Measurements from ENCODE around the gene GRK1.
"Not testable (repeated sequence)": the region's sequence is repeated elsewhere in the genome, so short reads cannot be mapped to it uniquely, and the experiment has no call there.

GRK1 gene

DNA sequence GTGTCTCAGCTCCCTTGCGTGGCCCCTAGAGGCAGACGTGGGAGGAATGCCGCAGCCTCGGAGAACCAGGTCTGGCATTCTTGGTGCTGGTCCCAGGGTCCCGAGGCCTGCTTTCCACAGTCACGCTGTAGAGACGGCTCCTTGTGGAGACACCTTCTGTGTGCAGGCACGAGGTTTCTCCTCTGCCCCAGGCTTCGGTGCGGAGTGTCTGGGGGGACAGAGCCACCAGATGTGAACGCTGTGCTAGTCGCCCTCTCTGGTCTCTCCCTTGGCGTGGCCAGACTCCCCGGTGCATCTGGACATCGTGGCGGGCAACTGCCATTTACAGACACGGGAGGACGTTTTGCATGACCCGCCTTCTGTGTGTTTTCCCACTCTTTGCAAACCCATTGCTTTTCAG lies 84.5 kb downstream of the GRK1 start:
- no peak for DNase-seq (ENCODE audit: insufficient read length, low spot score)

DNA sequence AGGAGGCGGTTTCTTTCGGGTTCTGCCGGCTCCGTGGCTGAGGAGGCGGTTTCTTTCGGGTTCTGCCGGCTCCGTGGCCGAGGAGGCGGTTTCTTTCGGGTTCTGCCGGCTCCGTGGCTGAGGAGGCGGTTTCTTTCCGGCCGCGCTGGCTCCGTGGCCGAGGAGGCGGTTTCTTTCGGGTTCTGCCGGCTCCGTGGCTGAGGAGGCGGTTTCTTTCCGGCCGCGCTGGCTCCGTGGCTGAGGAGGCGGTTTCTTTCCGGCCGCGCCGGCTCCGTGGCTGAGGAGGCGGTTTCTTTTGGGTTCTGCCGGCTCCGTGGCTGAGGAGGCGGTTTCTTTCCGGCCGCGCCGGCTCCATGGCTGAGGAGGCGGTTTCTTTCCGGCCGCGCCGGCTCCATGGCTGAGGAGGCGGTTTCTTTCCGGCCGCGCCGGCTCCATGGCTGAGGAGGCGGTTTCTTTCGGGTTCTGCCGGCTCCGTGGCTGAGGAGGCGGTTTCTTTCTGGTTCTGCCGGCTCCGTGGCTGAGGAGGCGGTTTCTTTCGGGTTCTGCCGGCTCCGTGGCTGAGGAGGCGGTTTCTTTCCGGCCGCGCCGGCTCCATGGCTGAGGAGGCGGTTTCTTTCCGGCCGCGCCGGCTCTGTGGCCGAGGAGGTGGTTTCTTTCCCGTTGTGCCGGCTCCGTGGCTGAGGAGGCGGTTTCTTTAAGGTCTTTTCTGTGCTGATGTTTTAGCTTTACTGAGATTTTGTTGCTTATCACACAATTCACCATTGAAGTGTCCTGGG lies 85.4 kb downstream of the GRK1 start:
- not testable (repeated sequence) for DNase-seq (ENCODE audit: insufficient read length, low spot score); FAIRE-seq

More for the DNA sequence above, 84.5 kb downstream of the GRK1 start:
- no peak for FAIRE-seq

- DNase-seq (ENCODE audit: insufficient read length, low spot score) (no peak), FAIRE-seq (no peak)
Measured at GRCh38 chr13:113753171-113753570, 86.2 kb downstream of the GRK1 start.

DNA sequence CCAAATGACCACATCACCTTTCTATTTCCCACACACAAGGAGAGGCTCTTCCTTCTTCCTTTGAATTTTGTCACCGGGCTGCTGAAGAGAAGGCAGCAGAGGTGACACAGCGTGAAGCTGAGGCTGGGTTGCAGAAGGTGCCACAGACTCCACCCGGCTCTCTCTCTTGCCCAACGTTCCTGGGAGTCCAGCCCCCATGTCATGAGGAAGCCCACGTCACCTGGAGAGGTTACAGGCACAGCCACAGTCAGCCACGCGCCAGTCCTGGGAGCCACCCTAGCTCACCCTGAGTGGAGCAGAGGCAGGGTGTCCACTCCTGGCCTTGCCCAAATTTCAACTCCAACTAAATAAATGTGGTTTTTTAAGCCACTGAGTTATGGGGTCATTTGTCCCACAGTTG lies 87.2 kb downstream of the GRK1 start:
- no peak for DNase-seq (ENCODE audit: insufficient read length, low spot score)
- FAIRE-seq = no peak

GRCh38 chr13:113754691-113755090 lies 87.7 kb downstream of the GRK1 start:
- no peak for FAIRE-seq

GRCh38 chr13:113756441-113757097 lies 89.5 kb downstream of the GRK1 start:
- DNase-seq (ENCODE audit: insufficient read length, low spot score) (no peak), FAIRE-seq (no peak)

More at GRCh38 chr13:113754691-113755090, 87.7 kb downstream of the GRK1 start:
- DNase-seq (ENCODE audit: insufficient read length, low spot score) = no peak

- DNase-seq (ENCODE audit: insufficient read length, low spot score) = peak; percentile 96
- FAIRE-seq = no peak
Measured at GRCh38 chr13:113758651-113759524, 91.9 kb downstream of the GRK1 start, which contains the start of gene TMEM255B. Gene TMEM255B, plus strand, starts transcription at chr13:113759226. Its CDS starts 44 bp downstream, at chr13:113759270.

GRCh38 chr13:113759525-113760137 lies 92.6 kb downstream of the GRK1 start:
- DNase-seq (ENCODE audit: insufficient read length, low spot score) (no peak), FAIRE-seq (no peak)

DNA sequence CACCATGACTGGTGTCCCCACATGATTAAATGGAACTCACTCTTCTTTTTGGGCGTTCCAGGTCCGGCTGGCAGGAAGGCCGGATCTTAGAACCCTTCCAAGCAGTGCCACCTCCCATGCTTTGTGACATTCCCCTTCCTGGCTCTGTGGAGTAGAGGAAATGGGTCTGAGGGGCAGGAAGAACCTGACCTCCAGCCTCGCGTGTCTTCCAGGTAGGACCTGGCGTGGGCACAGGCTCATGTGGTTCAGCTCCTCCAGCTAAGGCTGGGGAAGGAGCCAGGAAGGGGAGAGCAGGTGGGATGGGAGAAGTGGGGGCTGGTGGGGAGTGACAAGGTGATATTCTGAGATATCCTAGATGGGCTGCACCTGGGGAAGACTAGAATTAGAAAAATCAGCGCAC lies 94.1 kb downstream of the GRK1 start:
- FAIRE-seq = no peak
- DNase-seq (ENCODE audit: insufficient read length, low spot score) = no peak

DNA sequence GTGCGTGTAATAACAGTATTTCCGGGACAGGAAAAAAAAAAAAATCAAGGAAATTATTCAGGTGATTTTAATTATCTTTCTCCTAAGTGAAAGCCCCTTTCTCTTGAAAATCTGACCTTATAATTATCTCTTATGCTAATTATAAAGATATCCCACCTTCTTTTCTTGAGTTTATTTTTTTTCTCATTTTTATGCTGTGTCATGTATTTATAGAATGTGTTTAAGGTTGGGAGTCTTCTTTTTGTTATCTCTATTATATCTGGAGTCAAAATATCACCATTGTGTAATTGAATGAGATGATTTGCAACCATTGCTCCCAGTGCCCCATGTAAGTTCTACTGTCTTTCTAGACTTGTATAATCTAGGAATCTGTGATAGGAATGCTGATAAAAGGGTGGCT lies 95.1 kb downstream of the GRK1 start:
- DNase-seq (ENCODE audit: insufficient read length, low spot score) (no peak), FAIRE-seq (no peak)

- no peak for FAIRE-seq
- no peak for DNase-seq (ENCODE audit: insufficient read length, low spot score)
Measured at GRCh38 chr13:113762538-113762937, 95.5 kb downstream of the GRK1 start.

- no peak for DNase-seq (ENCODE audit: insufficient read length, low spot score)
- FAIRE-seq = no peak
Measured at GRCh38 chr13:113763254-113763653, 96.2 kb downstream of the GRK1 start.

DNA sequence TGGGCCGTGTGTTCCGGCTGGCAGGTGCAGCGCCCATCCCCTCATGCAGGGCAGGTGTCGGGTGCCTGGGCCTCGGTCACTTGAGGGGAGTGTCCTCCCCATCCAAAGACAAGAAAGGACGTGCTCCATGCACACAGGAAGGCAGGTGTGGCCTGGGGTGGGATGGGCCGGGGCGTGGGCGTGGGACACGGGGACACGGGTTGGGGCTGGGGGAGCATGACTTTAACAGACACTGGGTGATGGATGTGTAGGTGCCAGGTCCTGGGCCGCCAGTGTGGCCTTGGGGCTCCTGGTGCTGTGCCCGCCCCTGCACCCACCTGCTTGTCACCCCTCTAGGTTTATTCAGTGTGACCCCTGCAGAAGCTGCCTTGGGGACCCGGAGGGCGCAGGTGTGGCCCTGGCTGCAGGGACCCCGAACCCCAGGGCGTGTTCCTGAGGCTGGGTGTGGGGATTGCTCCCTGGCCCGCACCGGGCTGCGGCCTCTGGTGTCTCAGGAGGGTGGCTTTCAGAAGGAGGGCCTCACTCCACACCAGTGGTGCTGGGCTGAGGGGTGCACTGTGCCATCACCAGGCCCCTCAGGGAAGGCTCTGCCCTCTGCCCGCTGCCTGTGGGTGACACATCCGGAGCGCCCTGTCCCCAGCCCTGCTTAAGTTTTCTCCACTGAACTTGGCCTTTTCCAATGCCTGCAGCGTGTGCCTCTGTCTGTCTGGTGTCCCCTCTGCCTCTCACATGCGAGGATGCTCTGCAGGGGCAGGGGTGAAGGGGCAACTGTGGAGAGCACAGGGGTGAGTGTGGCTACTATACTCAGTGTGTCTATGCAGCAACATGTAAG lies 97.2 kb downstream of the GRK1 start:
- no peak for FAIRE-seq
- DNase-seq (ENCODE audit: insufficient read length, low spot score) = no peak

DNA sequence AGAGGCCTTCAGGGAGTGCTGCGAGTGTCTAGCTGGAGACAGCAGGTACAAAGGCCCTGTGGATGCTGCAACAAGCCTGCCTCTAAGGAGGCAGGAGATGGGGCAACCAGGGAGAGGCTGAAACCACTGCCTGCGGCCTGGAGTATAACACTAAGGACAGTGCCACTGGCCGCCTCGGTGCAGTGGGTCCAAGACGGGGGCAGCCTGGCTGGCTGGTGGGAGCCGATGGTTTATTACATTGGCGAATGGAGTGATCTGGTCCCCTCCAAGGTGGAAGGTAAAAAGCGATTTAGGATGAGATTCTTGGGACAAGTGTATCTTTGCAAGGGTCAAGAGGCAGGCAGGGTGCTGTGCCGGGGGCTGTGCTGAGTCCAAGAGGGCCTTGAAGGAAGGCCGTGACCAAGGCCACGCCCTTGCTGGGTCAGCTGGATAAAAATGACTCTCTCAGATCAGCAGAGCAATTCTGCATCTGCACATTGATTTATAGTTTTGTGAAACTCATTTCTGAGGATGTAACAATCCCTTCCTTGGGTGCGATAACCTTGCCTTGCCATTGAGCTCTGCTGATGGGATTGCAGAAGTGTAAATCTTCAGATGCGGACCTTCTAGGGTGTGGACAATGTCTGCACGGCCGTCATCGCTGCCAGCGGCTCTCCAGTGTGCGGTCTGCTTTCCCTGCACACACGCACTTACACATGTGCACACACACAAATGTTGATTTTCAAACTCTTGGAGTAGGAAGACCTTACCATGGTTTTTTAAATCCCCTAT lies 98.0 kb downstream of the GRK1 start:
- no peak for FAIRE-seq
- no peak for DNase-seq (ENCODE audit: insufficient read length, low spot score)

DNA sequence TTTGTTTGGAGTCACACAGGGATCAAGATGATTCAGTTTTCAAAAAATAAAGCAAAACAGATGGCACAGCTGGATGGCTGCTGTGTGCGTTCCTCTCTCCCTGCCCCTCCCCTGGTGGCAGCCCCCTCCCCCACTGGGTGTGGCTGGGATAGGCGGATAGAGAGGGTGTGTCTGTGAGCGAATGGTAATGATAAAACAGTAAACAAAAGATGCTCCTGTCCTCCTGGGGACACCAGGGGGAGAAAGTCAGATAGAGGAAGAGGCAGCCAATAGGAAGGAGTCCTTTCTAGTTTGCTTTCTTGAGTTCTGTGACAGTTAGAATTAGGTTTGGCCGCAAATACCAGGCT lies 98.5 kb downstream of the GRK1 start:
- FAIRE-seq (no peak), DNase-seq (ENCODE audit: insufficient read length, low spot score) (no peak)

GRCh38 chr13:113766035-113766800 lies 99.2 kb downstream of the GRK1 start:
- no peak for FAIRE-seq
- no peak for DNase-seq (ENCODE audit: insufficient read length, low spot score)

DNA sequence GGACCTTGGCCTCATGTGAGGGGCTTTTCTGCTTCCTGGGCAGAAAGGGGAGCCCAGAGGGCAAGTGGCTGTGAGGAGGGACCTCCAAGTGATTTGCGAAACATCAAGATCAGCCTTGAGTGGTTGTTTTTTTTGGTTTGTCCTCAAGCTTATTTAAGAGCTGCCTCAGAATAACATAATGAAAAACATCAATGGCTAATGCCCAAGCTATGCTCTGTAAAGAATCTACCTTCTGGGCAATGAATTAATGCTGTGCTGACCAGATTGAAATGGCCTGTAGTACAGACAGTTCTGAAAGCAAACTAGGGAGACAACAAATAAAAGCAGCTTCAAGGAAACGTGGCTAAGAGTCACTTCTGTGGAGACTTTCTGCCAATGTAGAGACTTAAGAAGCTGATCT lies 100.3 kb downstream of the GRK1 start:
- no peak for FAIRE-seq
- DNase-seq (ENCODE audit: insufficient read length, low spot score) = no peak

Measured in GM19239 (cell line).